GM19328 (cell line): ENCODE data around the gene MLLT3.

Source experiments
- ATAC-seq: cut with Tn5 transposase; IDR thresholded peaks from one replicate; pipeline ENCODE4 v1.9.1; 2021; ENCODE audit warnings: mild to moderate bottlenecking, moderate library complexity; ENCODE audit not compliant: unreplicated experiment

The MLLT3 gene

GRCh38 chr9:20561531-20561930 lies 60.8 kb downstream of the MLLT3 start:
- ATAC-seq = no peak

- ATAC-seq = no peak
Measured at GRCh38 chr9:20559231-20559890, 62.9 kb downstream of the MLLT3 start.

GRCh38 chr9:20558566-20559016 lies 63.7 kb downstream of the MLLT3 start:
- no peak for ATAC-seq

DNA sequence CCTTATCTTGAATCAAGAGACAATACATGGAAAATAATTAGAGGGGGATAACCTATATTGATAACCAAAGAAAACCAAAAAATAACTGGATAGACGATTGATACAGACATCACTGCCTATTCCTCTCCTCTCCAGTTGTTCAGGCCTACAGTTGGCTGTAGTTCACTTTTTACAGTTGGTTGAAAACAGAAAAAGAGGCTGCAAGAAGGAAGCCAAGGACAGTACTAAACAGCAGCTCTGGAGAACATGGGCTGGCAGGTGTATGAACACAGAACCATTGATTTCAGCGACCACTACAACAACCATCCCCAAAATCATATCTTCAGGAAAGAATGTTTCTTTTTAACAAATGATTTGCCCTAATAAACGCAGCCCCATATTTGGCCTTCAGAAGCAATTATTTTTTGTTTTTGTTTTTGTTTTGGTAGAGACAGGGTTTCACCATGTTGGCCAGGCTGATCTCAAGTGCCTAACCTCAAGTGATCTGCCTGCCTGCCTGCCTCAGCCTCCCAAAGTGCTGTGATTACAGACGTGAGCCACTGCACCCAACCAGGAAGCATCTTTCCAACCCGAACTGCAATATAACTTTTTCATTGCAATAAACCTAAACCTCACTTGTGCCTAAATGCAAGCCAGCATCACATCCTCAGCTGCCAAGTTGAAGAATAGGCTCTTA lies 64.3 kb downstream of the MLLT3 start:
- no peak for ATAC-seq

- no peak for ATAC-seq
Measured at GRCh38 chr9:20557285-20557684, 65.0 kb downstream of the MLLT3 start.

DNA sequence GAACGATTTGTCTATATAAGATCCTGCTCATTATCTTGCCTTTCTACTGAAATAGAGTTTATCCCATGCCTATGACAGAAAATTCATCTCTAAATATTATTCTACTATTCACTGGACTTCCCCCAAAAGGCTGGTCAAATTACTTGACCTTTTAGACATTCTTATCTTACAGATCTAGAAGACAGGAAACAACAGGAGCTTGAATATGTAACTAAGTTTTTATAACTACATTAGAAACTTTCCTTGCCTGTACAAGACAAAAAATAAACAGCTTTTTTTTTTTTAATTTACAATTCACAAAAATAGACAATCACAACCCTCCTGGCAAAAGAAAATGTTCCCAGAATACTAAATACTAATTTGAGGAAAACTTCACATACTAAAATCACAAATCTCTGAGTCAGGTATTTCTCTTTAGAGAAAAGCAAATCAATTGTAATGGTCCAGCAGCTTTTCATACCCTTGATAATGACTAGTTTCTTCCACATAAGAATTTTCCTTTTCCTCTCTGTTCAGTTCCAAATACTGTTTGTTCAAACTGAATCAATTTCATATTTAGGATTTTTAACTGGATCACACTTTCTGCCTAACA lies 68.6 kb downstream of the MLLT3 start:
- no peak for ATAC-seq

GRCh38 chr9:20552874-20553557 lies 69.3 kb downstream of the MLLT3 start:
- no peak for ATAC-seq

- no peak for ATAC-seq
Measured at GRCh38 chr9:20551835-20552234, 70.5 kb downstream of the MLLT3 start.

- ATAC-seq = no peak
Measured at GRCh38 chr9:20551236-20551635, 71.1 kb downstream of the MLLT3 start.

GRCh38 chr9:20550326-20550725 lies 72.0 kb downstream of the MLLT3 start:
- no peak for ATAC-seq

GRCh38 chr9:20549053-20549452 lies 73.2 kb downstream of the MLLT3 start:
- no peak for ATAC-seq

- no peak for ATAC-seq
Measured at GRCh38 chr9:20545023-20545622, 77.2 kb downstream of the MLLT3 start.

GRCh38 chr9:20540169-20540863 lies 82.0 kb downstream of the MLLT3 start:
- ATAC-seq = no peak

DNA sequence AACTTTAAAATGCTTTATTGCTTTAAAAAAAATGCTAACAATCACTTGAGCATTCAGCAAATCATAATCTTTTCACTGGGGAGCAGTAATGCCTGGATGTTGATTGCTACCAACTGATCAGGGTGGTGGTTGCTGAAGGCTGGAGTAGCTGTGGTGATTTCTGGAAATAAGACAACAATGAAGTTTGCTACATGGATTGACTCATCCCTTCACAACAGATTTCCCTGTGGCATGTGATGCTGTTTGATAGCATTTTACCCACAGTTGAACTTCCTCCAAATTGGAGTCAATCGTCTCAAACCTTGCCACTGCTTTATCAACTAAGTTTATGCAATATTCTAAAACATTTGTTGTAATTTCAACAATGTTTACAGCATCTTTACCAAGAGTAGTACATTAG lies 83.3 kb downstream of the MLLT3 start:
- ATAC-seq = no peak

DNA sequence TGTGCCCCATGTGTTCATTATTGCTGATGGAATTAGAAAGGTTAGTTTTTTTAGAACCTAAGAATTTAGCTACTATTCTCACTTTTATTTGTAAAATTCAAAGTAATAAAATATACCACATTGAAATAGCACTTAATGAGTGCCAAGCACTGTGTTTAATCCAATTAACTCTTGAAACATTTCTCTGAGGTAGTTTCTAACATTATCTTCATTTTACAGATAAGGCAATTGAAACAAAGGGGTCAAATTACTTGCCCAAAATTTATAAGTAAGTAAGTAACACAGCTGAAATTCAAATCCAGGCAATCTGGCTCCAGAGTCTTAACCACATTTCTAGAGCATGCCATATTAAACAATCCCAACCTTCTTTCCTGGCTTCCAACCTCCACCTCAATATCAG lies 84.2 kb downstream of the MLLT3 start:
- no peak for ATAC-seq

GRCh38 chr9:20537294-20537693 lies 85.0 kb downstream of the MLLT3 start:
- ATAC-seq = no peak

DNA sequence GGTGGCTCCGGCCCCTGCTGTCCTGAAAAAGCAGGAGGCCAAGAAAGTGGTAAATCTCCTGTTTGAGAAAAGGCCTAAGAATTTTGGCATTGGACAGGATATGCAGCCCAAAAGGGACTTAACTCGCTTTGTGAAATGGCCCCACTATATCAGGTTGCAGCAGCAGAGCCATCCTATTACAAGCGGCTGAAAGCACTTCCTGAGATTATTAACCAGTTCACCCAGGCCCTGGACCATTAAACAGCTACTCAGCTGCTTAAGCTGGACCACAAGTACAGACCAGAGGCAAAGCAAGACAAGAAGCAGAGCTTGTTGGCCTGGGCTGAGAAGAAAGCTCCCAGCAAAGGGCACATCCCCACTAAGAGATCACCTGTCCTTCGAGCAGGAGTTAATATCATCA lies 89.7 kb downstream of the MLLT3 start:
- no peak for ATAC-seq

GRCh38 chr9:20529837-20530236 lies 92.5 kb downstream of the MLLT3 start:
- no peak for ATAC-seq

GRCh38 chr9:20528253-20528652 lies 94.0 kb downstream of the MLLT3 start:
- ATAC-seq = no peak

GRCh38 chr9:20526500-20527319 lies 95.6 kb downstream of the MLLT3 start:
- peak; percentile 66 for ATAC-seq
